HG03103 (cell line): ENCODE data around the gene SLC25A26.

Experiments
- ATAC-seq: cut with Tn5 transposase; IDR thresholded peaks from one replicate; pipeline ENCODE4 v1.9.1; 2021; ENCODE audit warnings: low read depth; ENCODE audit not compliant: unreplicated experiment

Gene SLC25A26

GRCh38 chr3:66220602-66221377, at the start of gene SLC25A26:
TSS of gene SLC25A26 (plus strand) at chr3:66221001. CDS start at chr3:66221095, 94 bp downstream.
- ATAC-seq: peak; percentile 99

GRCh38 chr3:66172394-66172793, 48.4 kb upstream of the SLC25A26 start:
- no peak for ATAC-seq

GRCh38 chr3:66177026-66177425, 43.8 kb upstream of the SLC25A26 start:
- ATAC-seq: no peak

- ATAC-seq: no peak
Observed at GRCh38 chr3:66178206-66178605, 42.6 kb upstream of the SLC25A26 start.

- ATAC-seq: no peak
Observed at GRCh38 chr3:66179793-66180192, 41.0 kb upstream of the SLC25A26 start.

GRCh38 chr3:66181764-66182163, 39.0 kb upstream of the SLC25A26 start:
- ATAC-seq: no peak

- ATAC-seq: no peak
Observed at GRCh38 chr3:66182246-66182645, 38.6 kb upstream of the SLC25A26 start.

GRCh38 chr3:66186545-66186944, 34.3 kb upstream of the SLC25A26 start:
- ATAC-seq: no peak

- ATAC-seq: no peak
Observed at GRCh38 chr3:66195347-66195783, 25.4 kb upstream of the SLC25A26 start.

GRCh38 chr3:66196633-66197032, 24.2 kb upstream of the SLC25A26 start:
- no peak for ATAC-seq

GRCh38 chr3:66198437-66199088, 22.2 kb upstream of the SLC25A26 start:
- ATAC-seq: no peak

- no peak for ATAC-seq
Observed at GRCh38 chr3:66199089-66199473, 21.7 kb upstream of the SLC25A26 start.

- no peak for ATAC-seq
Observed at GRCh38 chr3:66200147-66200546, 20.7 kb upstream of the SLC25A26 start.

- no peak for ATAC-seq
Observed at GRCh38 chr3:66200786-66201185, 20.0 kb upstream of the SLC25A26 start.

- ATAC-seq: no peak
Observed at GRCh38 chr3:66203275-66203674, 17.5 kb upstream of the SLC25A26 start.

GRCh38 chr3:66206806-66207205, 14.0 kb upstream of the SLC25A26 start:
- ATAC-seq: no peak

- ATAC-seq: no peak
Observed at GRCh38 chr3:66208189-66208588, 12.6 kb upstream of the SLC25A26 start.

- ATAC-seq: no peak
Observed at GRCh38 chr3:66210687-66211295, 10.0 kb upstream of the SLC25A26 start.

GRCh38 chr3:66211779-66212178, 9.0 kb upstream of the SLC25A26 start:
- no peak for ATAC-seq

GRCh38 chr3:66215106-66215505, 5.7 kb upstream of the SLC25A26 start:
- no peak for ATAC-seq

GRCh38 chr3:66220066-66220465, 735 bp upstream of the SLC25A26 start:
- no peak for ATAC-seq

GRCh38 chr3:66224220-66224619, 3.4 kb downstream of the SLC25A26 start:
- ATAC-seq: no peak
